Hematopoietic multipotent progenitor cell treated with erythropoietin and hydrocortisone succinate and interleukin-3 and kit ligand, for 8 days (in vitro differentiated cells): ENCODE measurements around the gene GPATCH8.
A peak's percentile ranks its signal among the peaks of the same experiment; 100 is the strongest.
"Not testable (repeated sequence)": the region's sequence is repeated elsewhere in the genome, so short reads cannot be mapped to it uniquely, and the experiment has no call there.

ENCODE experiments used
- DNase-seq: peaks from one replicate; pipeline ENCODE4 v3.0.0-alpha.2; 2015

GPATCH8 gene

GRCh38 chr17:44374306-44375195 is 128.7 kb downstream of the GPATCH8 start:
- no peak for DNase-seq

- DNase-seq, result no peak
Measured at GRCh38 chr17:44372036-44372435, 131.2 kb downstream of the GPATCH8 start.

GRCh38 chr17:44369414-44370023 is 133.7 kb downstream of the GPATCH8 start:
- not testable (repeated sequence) for DNase-seq

GRCh38 chr17:44368391-44369243 is 134.6 kb downstream of the GPATCH8 start:
- DNase-seq, result not testable (repeated sequence)

- peak; percentile 85 for DNase-seq
Measured at GRCh38 chr17:44367231-44367979, 135.8 kb downstream of the GPATCH8 start.

- not testable (repeated sequence) for DNase-seq
Measured at GRCh38 chr17:44365051-44365450, 138.2 kb downstream of the GPATCH8 start.

- DNase-seq, result peak; percentile 52
Measured at GRCh38 chr17:44363613-44364159, 139.5 kb downstream of the GPATCH8 start, which contains the start of gene FAM171A2. TSS of gene FAM171A2 (minus strand) at chr17:44363853. CDS start at chr17:44363714, 139 bp downstream.

- DNase-seq, result no peak
Measured at GRCh38 chr17:44362949-44363612, 140.1 kb downstream of the GPATCH8 start.

- DNase-seq, result no peak
Measured at GRCh38 chr17:44362459-44362948, 140.7 kb downstream of the GPATCH8 start.

GRCh38 chr17:44361292-44362260 is 141.6 kb downstream of the GPATCH8 start:
- DNase-seq, result no peak

- DNase-seq, result no peak
Measured at GRCh38 chr17:44360826-44361225, 142.4 kb downstream of the GPATCH8 start.

- no peak for DNase-seq
Measured at GRCh38 chr17:44360144-44360533, 143.1 kb downstream of the GPATCH8 start.

- no peak for DNase-seq
Measured at GRCh38 chr17:44359458-44360143, 143.6 kb downstream of the GPATCH8 start.

- no peak for DNase-seq
Measured at GRCh38 chr17:44359006-44359405, 144.2 kb downstream of the GPATCH8 start.

GRCh38 chr17:44358066-44358465 is 145.1 kb downstream of the GPATCH8 start:
- DNase-seq, result no peak

GRCh38 chr17:44356241-44356640 is 147.0 kb downstream of the GPATCH8 start:
- DNase-seq, result no peak

GRCh38 chr17:44355642-44356099 is 147.5 kb downstream of the GPATCH8 start:
- DNase-seq, result no peak

GRCh38 chr17:44354582-44355561 is 148.3 kb downstream of the GPATCH8 start:
- DNase-seq, result peak; percentile 34
